ENCODE measurements around the gene PRKD2. TPM values are rescaled to one million over a fixed set of nuclear protein-coding genes. Genes with fewer than 3 reads are reported as not detected.
A peak's percentile ranks its signal among the peaks of the same experiment; 100 is the strongest.

Gene PRKD2
- total RNA-seq, 1 donor from 2014 or later, result 9.6 TPM

DNA sequence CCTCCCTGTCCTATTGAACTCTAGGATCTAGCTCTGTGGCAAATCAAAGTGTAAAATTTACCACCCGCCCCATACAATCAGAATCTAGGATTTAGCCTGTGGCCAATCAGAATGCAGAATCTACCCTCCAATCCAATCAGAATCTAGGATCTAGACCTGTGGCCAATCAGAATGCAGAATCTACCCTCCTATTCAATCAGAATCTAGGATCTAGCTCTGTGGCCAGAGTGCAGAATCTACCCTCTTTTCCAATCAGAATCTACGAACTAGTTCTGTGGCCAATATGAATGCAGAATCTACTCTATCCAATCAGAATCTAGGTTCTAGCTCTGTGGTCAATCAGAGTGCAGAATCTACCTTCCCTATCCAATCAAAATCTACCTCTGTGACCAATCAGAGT, 25.8 kb downstream of the PRKD2 start:
- no peak for DNase-seq (ENCODE audit: missing footprints)
- ATAC-seq, result no peak
- intact Hi-C loops (cut with DNase I), result no loop called here

GRCh38 chr19:46689358-46689757, 27.6 kb downstream of the PRKD2 start:
- DNase-seq (ENCODE audit: missing footprints), result no peak
- intact Hi-C loops (cut with DNase I), result no loop called here
- ATAC-seq, result no peak

DNA sequence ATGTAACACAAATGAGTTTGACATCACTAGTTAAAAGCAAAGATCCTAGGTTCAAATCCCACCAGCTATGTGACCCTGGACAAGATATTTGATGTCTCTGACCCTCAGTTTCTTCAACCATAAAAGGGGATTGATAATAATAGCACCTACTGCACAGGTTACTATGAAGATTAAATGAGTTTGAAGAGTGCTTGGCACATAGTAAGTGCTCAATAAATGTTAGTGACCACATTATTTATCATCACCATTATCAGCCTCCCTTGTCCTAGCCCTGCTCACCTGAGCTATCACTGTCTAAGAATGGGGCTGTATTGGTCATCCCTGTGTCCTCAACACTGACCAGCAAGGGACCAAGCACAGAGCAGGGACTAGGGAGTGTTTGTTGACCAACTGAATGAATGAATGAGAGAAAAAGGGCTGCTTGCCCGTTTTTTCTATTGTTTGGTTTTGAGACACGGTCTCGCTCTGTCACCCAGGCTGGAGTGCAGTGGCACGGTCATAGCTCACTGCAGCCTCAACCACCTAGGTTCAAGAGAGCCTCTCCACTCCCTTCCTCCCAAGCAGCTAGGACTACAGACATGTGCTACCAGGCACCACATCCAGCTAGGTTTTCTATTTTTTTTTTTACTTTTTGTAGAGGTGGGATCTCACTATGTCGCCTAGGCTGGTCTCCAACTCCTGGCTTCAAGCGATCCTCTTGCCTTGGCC, 29.3 kb downstream of the PRKD2 start:
- intact Hi-C loops (cut with DNase I), result no loop called here
- ATAC-seq (no peak), DNase-seq (ENCODE audit: missing footprints) (no peak)

- no peak for ATAC-seq
- DNase-seq (ENCODE audit: missing footprints), result no peak
- intact Hi-C loops (cut with DNase I), result no loop called here
Observed at GRCh38 chr19:46685189-46685588, 31.7 kb downstream of the PRKD2 start.

GRCh38 chr19:46678110-46678732, 38.7 kb downstream of the PRKD2 start:
- DNase-seq (ENCODE audit: missing footprints) (no peak), ATAC-seq (no peak)
- intact Hi-C loops (cut with DNase I), result no loop called here

DNA sequence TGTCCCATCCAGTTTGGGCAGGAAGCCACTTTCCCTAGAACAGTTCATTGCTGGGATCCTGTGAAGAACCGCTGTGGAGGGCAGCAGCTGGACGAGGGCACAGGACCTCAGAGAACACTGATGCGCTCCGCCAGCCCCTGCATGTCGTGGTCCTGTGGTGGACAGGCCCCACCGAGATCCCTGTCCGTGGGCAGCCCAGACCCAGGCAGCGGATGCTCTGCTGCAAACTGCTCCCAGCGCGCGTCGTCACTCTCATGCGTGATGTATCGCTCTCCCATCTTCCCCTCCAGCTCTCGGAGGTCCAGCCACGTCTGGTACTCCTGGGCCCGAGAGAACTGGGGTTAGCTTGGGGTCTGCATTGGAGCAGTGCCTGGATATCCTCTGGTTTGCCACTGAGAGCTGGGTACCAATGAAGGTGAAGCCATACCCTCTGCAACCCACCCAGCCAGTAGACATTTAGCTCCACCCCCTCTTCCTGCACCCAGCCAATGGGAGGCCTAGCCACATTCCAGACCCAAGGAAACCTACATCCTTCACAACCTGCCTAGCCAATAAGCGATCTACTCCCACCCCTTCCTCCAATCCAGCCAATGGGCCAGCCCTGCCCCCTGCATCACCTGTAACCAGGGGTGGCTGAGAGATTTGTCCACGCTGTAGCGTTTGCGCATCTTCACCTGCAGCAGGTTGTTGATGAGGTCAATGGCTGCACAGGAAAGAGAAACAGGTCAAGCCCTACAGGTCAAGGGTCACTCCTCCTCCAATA, 42.3 kb downstream of the PRKD2 start:
- DNase-seq (ENCODE audit: missing footprints), result no peak
- intact Hi-C loops (cut with DNase I), result no loop called here
- ATAC-seq, result no peak

DNA sequence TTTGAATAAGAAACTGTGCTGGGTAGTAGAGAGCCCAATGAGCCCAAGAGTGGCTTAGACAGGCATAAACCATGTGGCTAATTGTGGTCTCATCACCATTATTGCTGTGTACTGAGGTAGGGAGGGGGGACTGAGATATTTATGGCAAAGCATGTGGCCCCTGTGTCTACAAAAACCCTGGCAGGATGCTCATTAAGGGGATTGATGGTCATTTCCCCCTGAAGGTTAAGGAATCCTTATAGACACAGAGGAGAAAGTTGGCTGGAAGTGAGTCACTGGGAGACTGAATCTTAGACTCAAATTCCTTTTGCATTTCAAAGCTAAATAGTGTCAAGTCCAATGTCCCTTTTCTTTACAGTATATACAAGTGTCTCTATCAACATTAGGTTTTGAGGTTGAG, 46.1 kb downstream of the PRKD2 start:
- ATAC-seq (no peak), DNase-seq (ENCODE audit: missing footprints) (no peak)
- intact Hi-C loops (cut with DNase I), result no loop called here

DNA sequence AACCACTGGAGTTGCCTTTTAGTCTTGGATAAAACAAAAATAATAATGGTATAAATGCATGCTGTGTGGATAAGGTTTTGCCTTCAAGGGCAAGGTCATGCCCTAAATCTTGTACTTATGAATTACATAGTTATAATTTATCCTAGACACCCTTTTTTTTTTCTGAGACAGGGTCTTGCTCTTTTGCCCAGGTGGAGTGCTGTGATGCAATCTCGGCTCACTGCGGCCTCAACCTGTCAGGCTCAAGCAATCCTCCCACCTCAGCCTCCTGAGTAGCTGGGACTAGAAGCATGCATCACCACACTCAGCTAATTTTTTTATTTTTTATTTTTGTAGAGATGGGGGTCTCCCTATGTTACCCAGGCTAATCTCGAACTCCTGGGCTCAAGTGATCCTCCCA, 48.3 kb downstream of the PRKD2 start:
- intact Hi-C loops (cut with DNase I), result no loop called here
- ATAC-seq (no peak), DNase-seq (ENCODE audit: missing footprints) (no peak)

DNA sequence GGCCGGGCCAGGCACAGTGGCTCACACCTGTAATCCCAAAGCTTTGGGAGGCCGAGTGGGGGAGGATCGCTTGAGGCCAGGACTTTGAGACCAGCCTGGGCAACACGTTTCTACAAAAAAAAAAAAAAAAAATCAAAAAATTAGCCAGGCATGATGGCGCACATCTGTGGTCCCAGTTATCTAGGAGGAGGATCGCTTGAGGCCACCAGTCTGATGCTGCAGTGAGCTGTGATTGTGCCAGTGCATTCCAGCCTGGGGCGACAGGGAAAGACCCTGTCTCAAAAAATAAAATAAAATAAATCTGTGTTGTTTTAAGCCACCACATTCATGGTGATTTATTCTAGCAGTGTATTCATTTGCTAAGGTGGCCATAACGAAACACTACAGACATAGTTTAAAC, 51.8 kb downstream of the PRKD2 start:
- ATAC-seq, result no peak
- intact Hi-C loops (cut with DNase I), result no loop called here
- no peak for DNase-seq (ENCODE audit: missing footprints)

DNA sequence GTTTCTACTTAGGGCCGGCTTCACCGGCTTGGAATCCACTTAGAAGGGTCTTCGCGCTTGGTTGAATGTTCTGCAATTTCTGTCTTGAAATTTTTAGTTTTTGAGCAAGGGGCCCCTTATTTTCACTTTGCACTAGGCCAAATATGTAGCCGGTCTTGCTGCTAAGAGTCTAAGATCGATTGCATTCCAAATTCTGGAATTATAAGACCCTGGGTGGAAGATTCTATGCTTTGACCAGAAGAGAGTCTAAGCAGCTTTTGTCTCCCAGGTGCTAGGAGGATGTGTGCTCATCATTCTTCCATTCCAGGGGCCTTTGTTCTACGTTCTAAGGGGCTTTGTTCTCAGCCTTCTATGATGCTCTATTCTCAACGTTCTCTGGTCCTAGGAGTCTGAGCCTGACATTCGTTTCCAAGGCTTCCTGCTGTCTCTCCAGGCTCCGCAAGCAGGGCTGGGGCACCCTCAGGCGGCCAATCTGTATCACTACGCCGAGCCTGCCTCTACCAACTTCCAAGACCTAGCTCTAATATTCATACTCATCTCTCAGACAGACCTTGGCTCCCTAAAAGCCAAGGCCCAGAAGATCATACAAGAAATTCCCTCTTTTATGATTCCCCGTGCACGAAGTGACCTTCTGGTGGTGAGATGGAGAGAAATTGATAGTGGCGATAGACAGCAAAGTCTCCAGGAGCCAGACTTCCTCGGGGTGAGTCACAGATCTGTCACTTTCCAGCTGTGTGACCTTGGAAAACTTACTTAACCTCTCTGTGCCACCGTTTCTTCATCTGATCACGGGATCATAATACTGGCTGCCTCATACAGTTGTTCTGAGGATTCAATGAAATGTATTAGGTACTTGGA, 55.0 kb downstream of the PRKD2 start:
- DNase-seq (ENCODE audit: missing footprints), result peak; percentile 91
- peak; percentile 79 for ATAC-seq
- intact Hi-C loops (cut with DNase I), result loop anchor here (1.0 to 2.0 kb wide), 2 partner anchors 48 to 133 kb away; no protein-coding TSS in a partner anchor

DNA sequence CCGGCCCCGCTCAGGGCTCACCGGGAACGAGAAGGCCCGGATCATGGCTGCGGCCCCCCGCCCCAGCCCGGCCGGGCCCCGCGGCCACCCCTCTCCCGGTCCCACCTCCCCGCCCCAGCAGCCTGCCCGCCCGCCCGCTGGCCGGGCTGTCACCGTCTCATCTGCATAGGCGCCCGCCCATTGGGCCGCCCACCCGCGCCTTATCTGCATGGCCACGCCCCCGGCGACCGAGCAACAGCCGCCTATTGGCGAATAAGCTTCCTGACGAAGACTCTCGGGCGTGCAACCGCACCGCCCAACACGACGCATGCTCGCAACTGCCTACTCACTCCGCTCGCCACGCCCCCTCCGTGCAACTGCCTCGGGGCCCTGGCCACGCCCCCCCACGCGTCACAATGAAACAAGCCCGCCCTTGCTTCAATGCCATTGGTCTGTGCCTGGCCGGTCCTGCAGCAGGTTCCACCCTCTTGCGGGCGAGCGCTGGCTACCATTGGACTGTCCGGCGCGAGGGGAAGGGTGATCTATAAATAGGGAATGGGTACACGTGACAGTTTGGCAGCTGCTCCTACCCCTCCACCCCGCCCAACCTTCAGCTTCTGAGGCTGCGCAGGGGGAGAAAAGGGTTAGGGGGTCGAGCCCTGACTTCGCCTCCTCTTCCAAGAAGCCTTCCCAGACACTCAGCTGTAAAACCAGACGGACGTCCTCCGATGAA, 55.7 kb downstream of the PRKD2 start, which contains the start of gene DACT3:
TSS of gene DACT3 (minus strand) at position 163 of the 712 bp plus-strand sequence. CDS start at position 45, 118 bp downstream.
- DNase-seq (ENCODE audit: missing footprints), result peak; percentile 100
- ATAC-seq, result peak; percentile 97
- intact Hi-C loops (cut with DNase I), result no loop called here

DNA sequence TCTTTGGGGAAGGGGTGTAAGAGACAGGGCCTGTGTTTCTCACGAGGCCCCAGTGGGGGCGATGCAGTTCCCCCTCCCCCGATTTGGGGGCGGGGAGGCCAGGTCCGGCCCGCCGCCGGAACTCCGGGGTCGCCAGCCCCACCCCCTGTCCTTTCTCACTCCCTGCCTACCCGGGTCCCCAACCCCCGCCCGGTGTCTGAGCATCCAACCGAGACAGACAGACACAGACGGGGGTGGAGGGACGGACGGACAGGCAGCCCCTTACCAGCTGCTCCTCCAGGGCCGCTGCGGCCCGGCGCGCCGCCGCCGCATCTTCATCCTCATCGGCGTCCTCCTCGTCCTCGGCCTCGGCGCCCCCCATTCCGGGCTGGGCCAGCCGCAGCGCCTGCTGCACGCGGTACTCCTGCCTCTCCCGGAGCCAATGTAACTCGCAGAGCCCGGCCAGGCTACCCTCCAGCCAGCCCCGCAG, 56.3 kb downstream of the PRKD2 start:
- no peak for ATAC-seq
- DNase-seq (ENCODE audit: missing footprints), result peak; percentile 72
- intact Hi-C loops (cut with DNase I), result no loop called here

DNA sequence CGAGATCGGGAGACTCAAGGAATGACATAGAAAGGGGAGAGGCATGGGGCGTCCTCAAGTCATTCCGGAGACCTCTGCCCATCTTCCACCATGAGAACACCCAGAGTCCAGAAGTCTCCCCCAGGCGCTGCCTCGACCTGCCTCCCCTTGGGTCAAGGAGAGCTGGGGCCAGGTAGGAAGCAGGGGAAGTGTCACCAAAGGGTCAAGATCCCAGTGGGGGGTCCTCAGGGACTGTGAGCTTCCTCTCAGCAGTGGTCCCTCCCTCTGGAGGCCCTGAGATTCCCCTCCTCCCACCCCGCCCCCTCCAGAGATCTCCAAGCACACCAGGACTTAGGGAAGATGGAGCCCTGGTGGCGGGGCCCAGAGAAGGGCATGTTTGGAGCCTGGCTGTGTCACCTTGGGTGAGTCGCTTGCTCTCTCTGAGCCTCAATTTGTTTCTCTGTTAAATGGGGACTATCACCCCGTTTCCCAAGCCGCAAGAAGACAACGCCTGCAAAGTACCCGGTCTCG, 56.9 kb downstream of the PRKD2 start:
- DNase-seq (ENCODE audit: missing footprints) (no peak), ATAC-seq (no peak)
- intact Hi-C loops (cut with DNase I), result no loop called here

DNA sequence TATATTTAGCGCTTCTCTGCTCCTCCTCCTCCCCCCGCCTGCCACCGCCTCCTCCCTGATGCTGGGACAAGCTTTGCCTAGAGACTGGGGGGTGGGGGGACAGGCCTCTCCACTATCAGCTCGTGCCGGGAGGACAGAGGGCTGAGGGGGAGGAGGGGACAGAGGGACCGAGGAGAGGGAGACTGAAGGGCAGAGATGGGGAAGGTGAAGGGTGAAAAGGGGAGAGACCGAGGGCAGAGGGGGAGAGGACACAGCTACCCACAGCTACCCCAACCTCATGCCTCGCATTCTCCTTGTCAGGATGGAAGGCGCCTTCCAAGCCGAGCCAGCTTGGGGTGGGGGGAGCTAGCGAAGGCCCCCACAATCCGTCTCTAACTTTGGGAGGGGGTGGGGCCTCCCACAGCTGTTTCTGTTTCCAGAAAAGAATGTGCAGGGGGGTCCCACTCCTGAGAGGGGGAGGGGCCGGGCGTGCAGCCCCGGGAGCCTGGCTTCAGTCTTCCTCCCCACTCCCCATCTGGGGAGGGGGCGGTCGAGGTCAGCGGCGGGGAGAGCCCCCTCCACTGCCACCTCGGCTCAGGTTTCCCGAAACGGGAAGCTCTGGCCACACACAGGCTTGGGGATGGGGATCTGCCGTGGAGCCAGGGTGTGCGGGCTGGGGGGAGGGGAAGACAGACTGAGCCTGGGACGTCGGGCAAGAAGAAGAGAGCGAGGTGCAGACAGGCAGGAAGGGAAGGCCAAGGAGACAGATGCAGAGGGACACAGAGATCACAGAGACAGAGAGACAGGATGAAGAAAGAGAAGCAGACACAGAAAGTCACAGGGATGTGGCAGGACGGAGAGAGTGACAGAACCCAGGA, 57.5 kb downstream of the PRKD2 start:
- ATAC-seq, result no peak
- DNase-seq (ENCODE audit: missing footprints), result no peak
- intact Hi-C loops (cut with DNase I), result no loop called here

- ATAC-seq, result no peak
- DNase-seq (ENCODE audit: missing footprints), result no peak
- intact Hi-C loops (cut with DNase I), result no loop called here
Observed at GRCh38 chr19:46656541-46656940, 60.4 kb downstream of the PRKD2 start.

GRCh38 chr19:46654621-46655152, 62.2 kb downstream of the PRKD2 start:
- ATAC-seq (peak; percentile 36), DNase-seq (ENCODE audit: missing footprints) (no peak)
- intact Hi-C loops (cut with DNase I), result no loop called here

- DNase-seq (ENCODE audit: missing footprints) (no peak), ATAC-seq (no peak)
- intact Hi-C loops (cut with DNase I), result no loop called here
Observed at GRCh38 chr19:46650445-46650844, 66.5 kb downstream of the PRKD2 start.

Measured in Right ventricle myocardium inferior (tissue), 1 donor.